ENCODE data around the gene CPLX1.

CPLX1 gene

DNA sequence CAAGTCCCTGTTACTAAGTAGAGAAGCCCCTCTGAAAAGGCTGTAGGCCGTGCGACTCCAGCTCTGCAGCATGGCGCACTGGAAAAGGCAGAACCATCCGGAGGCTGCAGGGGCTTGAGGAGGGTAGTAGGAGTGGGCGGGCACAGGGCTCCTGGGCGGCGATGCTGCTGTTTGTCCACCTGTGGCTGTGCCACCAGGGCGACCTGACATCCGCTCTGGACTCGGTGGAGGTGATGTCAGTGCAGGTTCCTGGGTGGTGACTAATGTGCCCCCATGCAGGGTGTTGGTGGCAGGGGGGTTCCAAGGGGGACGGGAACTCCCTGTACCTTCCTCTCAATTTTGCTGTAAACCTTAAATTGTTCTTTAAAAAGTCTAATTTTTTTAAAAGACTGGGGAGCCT is 62.0 kb downstream of the CPLX1 start:
- Histone ChIP-seq H3K4me3 (ENCODE audit: low read depth, low read length) (no peak overlapping the region), H3K27me3 (replicated peaks) (no peaks in the 10 kb centered on the region), H3K27ac (no peak overlapping the region), H3K36me3 (replicated peaks) (peaks cover 44% of the 10 kb centered on the region)
- no peak for DNase-seq
- TF ChIP-seq, protein P1, sequence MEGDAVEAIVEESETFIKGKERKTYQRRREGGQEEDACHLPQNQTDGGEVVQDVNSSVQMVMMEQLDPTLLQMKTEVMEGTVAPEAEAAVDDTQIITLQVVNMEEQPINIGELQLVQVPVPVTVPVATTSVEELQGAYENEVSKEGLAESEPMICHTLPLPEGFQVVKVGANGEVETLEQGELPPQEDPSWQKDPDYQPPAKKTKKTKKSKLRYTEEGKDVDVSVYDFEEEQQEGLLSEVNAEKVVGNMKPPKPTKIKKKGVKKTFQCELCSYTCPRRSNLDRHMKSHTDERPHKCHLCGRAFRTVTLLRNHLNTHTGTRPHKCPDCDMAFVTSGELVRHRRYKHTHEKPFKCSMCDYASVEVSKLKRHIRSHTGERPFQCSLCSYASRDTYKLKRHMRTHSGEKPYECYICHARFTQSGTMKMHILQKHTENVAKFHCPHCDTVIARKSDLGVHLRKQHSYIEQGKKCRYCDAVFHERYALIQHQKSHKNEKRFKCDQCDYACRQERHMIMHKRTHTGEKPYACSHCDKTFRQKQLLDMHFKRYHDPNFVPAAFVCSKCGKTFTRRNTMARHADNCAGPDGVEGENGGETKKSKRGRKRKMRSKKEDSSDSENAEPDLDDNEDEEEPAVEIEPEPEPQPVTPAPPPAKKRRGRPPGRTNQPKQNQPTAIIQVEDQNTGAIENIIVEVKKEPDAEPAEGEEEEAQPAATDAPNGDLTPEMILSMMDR (IDR thresholded peaks at IDR 0.05; ENCODE audit: low read depth, low read length, missing control alignments), result no peak
- in situ Hi-C loops (cut with HindIII; ENCODE audit: low pct_ligation_motif_present, low sequenced_read_pairs), result no loop called here

DNA sequence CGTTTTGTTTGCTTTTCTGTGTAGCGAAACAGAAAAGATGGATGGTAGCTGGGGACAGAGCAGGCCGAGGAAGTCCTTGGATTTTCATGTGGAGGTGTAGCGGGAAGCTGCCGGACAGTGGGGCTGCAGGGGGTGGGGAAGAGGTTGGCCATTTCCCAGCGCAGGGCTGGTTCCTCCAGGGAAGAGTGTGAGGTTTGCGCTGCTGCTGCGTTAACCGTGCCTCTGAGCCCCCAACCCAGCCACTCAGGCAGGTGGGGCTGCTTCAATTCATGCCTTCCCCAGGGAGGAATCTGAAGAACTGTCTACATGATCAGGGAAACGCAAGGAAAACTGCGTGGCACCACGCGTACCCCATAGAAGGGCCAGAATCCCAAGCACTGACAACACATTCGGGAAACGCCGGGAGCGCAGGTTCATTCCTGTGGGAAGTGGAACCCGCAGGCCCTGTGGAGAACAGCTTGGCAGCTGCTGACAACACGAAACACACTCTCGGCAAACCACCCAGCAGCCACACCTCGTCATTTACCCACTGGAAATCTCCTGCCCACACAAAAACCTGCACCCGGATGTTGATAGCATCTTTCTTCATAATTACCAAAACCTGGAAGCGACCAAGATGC is 62.6 kb downstream of the CPLX1 start:
- in situ Hi-C loops (cut with HindIII; ENCODE audit: low pct_ligation_motif_present, low sequenced_read_pairs), result no loop called here
- TF ChIP-seq, protein P1 (IDR thresholded peaks at IDR 0.05; ENCODE audit: low read depth, low read length, missing control alignments), result no peak
- Histone ChIP-seq H3K27ac (no peak overlapping the region), H3K27me3 (replicated peaks) (no peaks in the 10 kb centered on the region), H3K36me3 (replicated peaks) (peaks cover 43% of the 10 kb centered on the region), H3K4me3 (ENCODE audit: low read depth, low read length) (no peak overlapping the region)
- no peak for DNase-seq

DNA sequence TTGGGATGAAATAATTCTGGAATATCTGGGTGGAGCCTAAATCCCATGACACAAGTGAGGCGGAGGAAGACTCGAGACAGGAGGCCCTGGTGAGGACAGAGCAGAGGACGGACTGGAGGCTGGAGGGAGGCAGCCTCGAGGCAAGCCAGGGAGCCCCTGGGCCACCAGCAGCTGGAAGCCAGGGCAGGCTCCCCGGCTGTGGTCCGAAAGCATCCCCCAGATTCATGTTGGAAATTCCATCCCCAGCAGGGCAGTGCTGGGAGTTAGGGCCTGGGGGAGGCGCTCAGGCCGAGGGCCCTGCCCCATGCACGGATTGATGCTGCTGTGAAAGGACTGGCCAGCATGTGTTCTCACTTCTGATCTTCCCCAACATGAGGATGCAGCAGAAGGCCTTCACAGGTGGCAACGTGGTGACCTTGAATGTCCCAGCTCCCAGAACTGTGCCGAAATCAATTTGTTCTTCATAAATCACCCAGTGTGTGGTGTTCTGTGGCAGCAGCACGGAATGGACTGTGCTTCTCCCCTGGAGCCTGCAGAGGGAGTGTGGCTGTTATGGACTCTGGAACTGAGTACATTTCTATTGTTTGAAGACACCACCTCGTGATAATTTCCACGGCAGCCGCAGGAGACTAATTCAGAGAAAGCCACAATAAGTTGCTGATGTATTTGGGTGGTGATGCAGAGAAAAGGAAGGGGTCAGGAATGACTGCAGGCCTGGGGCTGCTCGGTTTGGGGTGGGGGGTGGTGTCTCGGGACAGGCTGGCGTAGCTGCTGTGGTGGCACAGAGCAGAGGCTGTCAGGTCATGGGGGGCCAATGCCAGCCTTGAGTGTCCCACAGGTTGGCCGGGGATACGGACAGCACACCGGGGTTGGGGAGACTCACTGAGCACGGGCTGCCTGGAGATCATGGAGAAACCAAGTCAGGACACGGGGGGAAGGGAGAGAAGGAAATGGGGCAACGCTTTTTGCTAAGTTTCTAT is 63.4 kb downstream of the CPLX1 start:
- Histone ChIP-seq H3K4me3 (ENCODE audit: low read depth, low read length) (no peak overlapping the region), H3K27me3 (replicated peaks) (no peaks in the 10 kb centered on the region), H3K36me3 (replicated peaks) (peaks cover 41% of the 10 kb centered on the region), H3K27ac (no peak overlapping the region)
- DNase-seq, result peak; percentile 36
- TF ChIP-seq, protein P1 (IDR thresholded peaks at IDR 0.05; ENCODE audit: low read depth, low read length, missing control alignments), result peak; percentile 63
- in situ Hi-C loops (cut with HindIII; ENCODE audit: low pct_ligation_motif_present, low sequenced_read_pairs), result no loop called here

DNA sequence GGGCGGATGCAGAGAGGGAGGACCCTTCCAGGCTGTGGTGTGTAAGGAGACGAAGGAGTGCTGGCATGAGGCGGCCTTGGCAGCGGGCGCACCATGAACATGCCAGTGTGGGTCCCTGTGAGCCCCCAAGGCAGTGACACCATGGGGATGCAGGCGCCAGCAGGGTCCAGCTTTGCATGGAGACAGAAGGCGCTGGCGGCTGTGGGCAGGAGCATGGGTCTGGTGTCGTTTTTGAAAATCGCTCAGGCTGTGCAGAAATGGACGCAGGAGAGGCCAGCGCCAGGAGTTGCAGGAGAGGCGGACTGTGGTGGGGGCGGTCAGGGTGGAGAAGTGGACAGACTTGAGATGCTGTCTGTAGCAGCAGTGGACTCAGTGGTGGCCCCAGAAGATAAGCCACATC is 64.2 kb downstream of the CPLX1 start:
- H3K27ac ChIP-seq, result no peak overlapping the region
- no peaks in the 10 kb centered on the region for H3K27me3 ChIP-seq (replicated peaks)
- in situ Hi-C loops (cut with HindIII; ENCODE audit: low pct_ligation_motif_present, low sequenced_read_pairs), result no loop called here
- TF ChIP-seq, protein P1 (IDR thresholded peaks at IDR 0.05; ENCODE audit: low read depth, low read length, missing control alignments), result no peak
- DNase-seq, result no peak
- H3K4me3 ChIP-seq (ENCODE audit: low read depth, low read length), result no peak overlapping the region
- H3K36me3 ChIP-seq (replicated peaks), result peaks cover 41% of the 10 kb centered on the region

DNA sequence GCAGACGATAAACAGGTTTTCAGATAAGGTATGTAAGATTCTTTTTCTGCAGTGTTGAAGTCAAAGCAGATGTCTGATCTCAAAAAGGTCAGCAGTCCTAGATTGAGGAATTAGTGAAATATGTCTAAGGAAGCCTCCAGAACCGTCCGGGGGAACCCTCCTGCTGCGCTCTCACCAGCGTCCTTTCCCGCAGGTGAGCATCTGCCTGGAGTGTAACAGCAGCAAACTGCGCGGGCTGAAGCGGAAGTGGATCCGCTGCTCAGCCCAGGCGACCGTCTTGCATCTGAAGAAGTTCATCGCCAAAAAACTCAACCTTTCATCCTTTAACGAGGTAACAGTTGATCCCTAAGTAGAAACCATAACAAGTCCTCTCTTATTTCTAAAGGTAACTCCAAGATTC is 64.8 kb downstream of the CPLX1 start:
- no peak for DNase-seq
- in situ Hi-C loops (cut with HindIII; ENCODE audit: low pct_ligation_motif_present, low sequenced_read_pairs), result no loop called here
- Histone ChIP-seq H3K27ac (no peak overlapping the region), H3K27me3 (replicated peaks) (no peaks in the 10 kb centered on the region), H3K36me3 (replicated peaks) (peaks cover 41% of the 10 kb centered on the region), H3K4me3 (ENCODE audit: low read depth, low read length) (no peak overlapping the region)
- TF ChIP-seq, protein P1 (IDR thresholded peaks at IDR 0.05; ENCODE audit: low read depth, low read length, missing control alignments), result no peak

Data from brain microvascular endothelial cell (primary cell).